Heart left ventricle (tissue), 16 donors: ENCODE results near the gene TTBK1. TPM values are rescaled to one million over a fixed set of nuclear protein-coding genes. Genes with fewer than 3 reads are reported as not detected.

ENCODE experiments used
- ATAC-seq, 4 donors: fragments of 200-7000 bp; cut with Tn5 transposase; one replicate each; pipeline ENCODE4 v1.9.1; 2020 to 2022; ENCODE audit warnings: moderate library complexity in 4 of 4, mild to moderate bottlenecking in 3 of 4, moderate number of reproducible peaks in 1 of 4
- DNase-seq, 5 donors: peaks; one replicate each; pipeline ENCODE4 v3.0.0-alpha.2; 2020
- H3K27ac ChIP-seq, 12 donors: fragments of 200-600 bp; sonication (generic) in 4 of 12; one replicate each; pipeline versions ENCODE4 v1.5.0 to v1.8.0; 2016 to 2022; ENCODE audit warnings: mild to moderate bottlenecking in 2 of 12
- H3K27me3 ChIP-seq, 9 donors: fragments of 200-600 bp; sonication (generic) in 2 of 9; one replicate each; pipeline versions ENCODE4 v1.5.1 to v1.8.0; 2016 to 2022; ENCODE audit warnings: mild to moderate bottlenecking in 3 of 9
- H3K36me3 ChIP-seq, 9 donors: fragments of 200-600 bp; sonication (generic) in 2 of 9; one replicate each; pipeline versions ENCODE4 v1.5.0 to v1.8.0; 2018 to 2022; ENCODE audit warnings: mild to moderate bottlenecking in 2 of 9
- H3K4me1 ChIP-seq, 12 donors: fragments of 200-600 bp; sonication (generic) in 4 of 12; one replicate each; pipeline versions ENCODE4 v1.5.0 to v1.8.0; 2016 to 2022; ENCODE audit warnings: mild to moderate bottlenecking in 3 of 12
- H3K4me3 ChIP-seq, 12 donors: fragments of 200-600 bp; sonication (generic) in 4 of 12; one replicate each; pipeline versions ENCODE4 v1.5.0 to v1.8.0; 2017 to 2022; ENCODE audit warnings: mild to moderate bottlenecking in 9 of 12, moderate library complexity in 4 of 12
- H3K9me3 ChIP-seq, 12 donors: fragments of 200-600 bp; sonication (generic) in 4 of 12; one replicate each; pipeline versions ENCODE4 v1.5.0 to v1.8.0; 2016 to 2022; ENCODE audit warnings: mild to moderate bottlenecking in 1 of 12
- CTCF ChIP-seq, 12 donors: fragments of 200-600 bp; sonication (generic) in 4 of 12; IDR thresholded peaks; one replicate each; pipeline versions ENCODE4 v1.5.0 to v1.8.0; 2018 to 2022; ENCODE audit warnings: antibody characterized with exemption in 12 of 12, mild to moderate bottlenecking in 5 of 12
- POLR2A ChIP-seq, 2 donors: fragments of 450-650 bp; IDR thresholded peaks; one replicate each; pipeline ENCODE4 v1.6.1; 2017; ENCODE audit warnings: antibody characterized with exemption in 2 of 2, mild to moderate bottlenecking in 2 of 2, moderate library complexity in 2 of 2
- WGBS, 4 donors: extraction: QIAGEN DNeasy Blood & Tissue Kit in 2 of 4; methylation state at CpG; one replicate each; pipeline versions ENCODE4 v1.1.5 to v1.1.7; 2013 to 2018; 5-methylcytosine and 5-hydroxymethylcytosine counted together
- intact Hi-C, 10 donors: fragments of 100-400 bp; cut with DNase I; formaldehyde crosslinking; loops; one replicate each; pipeline versions ENCODE4 v1.11.1 to v1.14.2; 2022
- polyA plus RNA-seq, 2 donors: library from polyadenylated mRNA; stranded (reverse); fragments of 200-250 nt; gene quantifications; one replicate each; pipeline ENCODE4 v1.2.3, GENCODE V29; 2013
- total RNA-seq, 9 donors: library from RNA; depleted of rRNA in 2 of 9; stranded (reverse); fragments of >200 nt in 2 of 9; fragmentation: NEBNext Ultra II Directional in 3 of 9; extraction: Animal tissue kit (Norgen Biotek cat#: 25700) in 3 of 9; gene quantifications; one replicate each; pipeline versions ENCODE4 v1.1.0 to v1.2.4, GENCODE V29; 2016 to 2023
- donor health status: ischemic (EF 13 %, LVEDD 7.1; RV severe dilation, severe dysfunction).
- donor health status: healthy with polysubstance abuse.
- donor health status: DM: no; HTN: yes; CAD: no.
- donor health status: DM: no; HTN: no; CAD: no.
- donor health status: ischemic (EF 25% LVEDD 6.9; RV normal size, moderate dysfunction).
- donor health status: ischemic (EF 25% LVEDD 5.7; RV mildly dilated, moderate dysfunction).
- donor health status: healthy.
- donor health status: DM: yes; HTN: yes; CAD: no.
- donor health status: ischemic (EF 35%, LVEDD 5.7; RV mildly dilated, moderate dysfunction).
- donor health status: nonischemic (EF 11% LVEDD 7.7; RV severe dilation, severe dysfunction).
- donor health status: DM: yes; HTN: yes; CAD: no.
- donor health status: PGD.
- donor health status: ischemic (EF 29% LVEDD 5.4; RV normal size, mild dysfunction).
- donor health status: nonischemic (EF 23%, LVEDD 6.1; RV moderate dilation, normal function).

The TTBK1 gene
- total and polyA plus RNA-seq, 11 donors: 0.04 to 0.52 (median 0.27) TPM

DNA sequence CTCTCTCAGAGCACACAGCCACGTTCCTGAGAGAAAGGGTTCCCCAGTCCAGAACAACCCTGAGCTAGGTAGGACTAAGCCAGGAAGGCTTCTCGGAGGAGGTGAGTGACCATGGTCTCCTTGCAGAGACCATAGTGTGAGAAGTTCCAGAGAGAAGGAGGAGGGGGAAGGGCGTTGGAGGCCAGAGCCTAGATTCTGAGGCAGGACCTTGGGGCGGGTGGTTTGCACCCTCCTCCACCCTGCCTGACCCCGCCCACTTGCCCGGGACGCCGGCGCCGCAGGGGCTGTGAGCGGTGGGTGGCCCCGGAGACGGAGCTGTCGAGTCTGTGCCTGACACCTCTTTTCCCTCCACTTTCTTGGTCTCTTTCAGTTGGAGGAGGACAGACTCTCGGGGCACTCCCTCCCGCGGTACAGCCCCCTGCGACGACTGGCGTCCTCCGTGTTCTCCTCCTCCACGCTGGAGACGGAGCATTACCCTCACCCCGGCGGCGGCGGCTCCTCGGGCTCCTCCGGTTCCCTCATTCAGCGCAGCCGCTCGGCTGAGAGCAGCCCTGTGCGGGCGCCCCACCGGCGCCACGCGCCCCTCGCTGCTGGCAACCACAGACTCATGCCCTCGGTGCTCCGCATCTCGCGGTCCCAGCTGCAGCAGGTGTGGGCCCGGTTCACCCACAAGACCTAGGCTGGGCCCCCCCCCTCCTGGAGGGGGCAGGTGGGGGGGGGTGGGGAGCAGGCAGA, 26.2 kb downstream of the TTBK1 start:
- Histone ChIP-seq H3K4me1 (peaks cover 0 to 35% (median 24%) of the 10 kb centered on the region in 12 donors), H3K36me3 (no peaks in the 10 kb centered on the region), H3K9me3 (no peaks in the 10 kb centered on the region), H3K27ac (peak overlapping the region in 11 of 12 donors; percentile 61 to 90 (median 74)), H3K27me3 (peaks cover 0 to 25% (median 4%) of the 10 kb centered on the region in 9 donors), H3K4me3 (peak overlapping the region in 10 of 12 donors; percentile 24 to 51 (median 34))
- no peak for TF ChIP-seq CTCF (IDR thresholded peaks at IDR 0.05)
- no peak for TF ChIP-seq POLR2A (IDR thresholded peaks at IDR 0.05)
- ATAC-seq: peak in 3 of 4 donors; percentile 20 to 52 (median 26)
- 5 to 10% (median 8%) methylated on average over 18 to 44 of the region's 44 CpGs for WGBS, 4 donors
- intact Hi-C loops: loop anchor here in 5 of 10 donors (2.0 to 10.0 kb wide), 6 partner anchors 59 to 238 kb away; no protein-coding TSS in a partner anchor
- DNase-seq: peak in 3 of 5 donors; percentile 50 to 74 (median 60)

GRCh38 chr6:43271103-43271815, 28.0 kb downstream of the TTBK1 start:
- intact Hi-C loops: no loop called here

DNA sequence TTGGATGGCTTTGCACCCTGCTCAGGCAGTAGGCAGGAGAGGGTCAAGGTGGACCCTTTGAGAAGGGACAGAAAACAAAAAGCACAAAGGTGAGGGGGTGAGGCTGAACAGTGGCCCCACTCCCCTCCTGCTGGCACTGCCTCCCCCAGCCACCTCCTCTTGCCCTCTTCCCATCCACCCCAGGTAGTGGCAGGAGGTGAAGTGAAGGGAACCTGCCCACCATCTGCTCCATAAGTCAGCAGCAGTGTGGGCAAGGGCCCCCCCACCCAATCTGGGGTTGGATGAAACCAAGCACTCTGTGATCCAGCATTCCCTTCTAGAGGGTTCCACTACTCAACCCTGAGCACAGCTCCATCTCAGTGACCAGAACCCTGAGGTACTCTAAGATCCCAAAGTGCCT, 28.7 kb downstream of the TTBK1 start:
- no peak overlapping the region for H3K27ac ChIP-seq
- DNase-seq (peak in 1 of 5 donors; percentile 14), ATAC-seq (no peak)
- H3K4me1 ChIP-seq: peaks cover 0 to 45% (median 28%) of the 10 kb centered on the region in 12 donors
- no peak for TF ChIP-seq CTCF (IDR thresholded peaks at IDR 0.05)
- TF ChIP-seq POLR2A (IDR thresholded peaks at IDR 0.05): no peak
- H3K27me3 ChIP-seq: peaks cover 0 to 49% (median 13%) of the 10 kb centered on the region in 9 donors
- H3K4me3 ChIP-seq: no peak overlapping the region
- intact Hi-C loops: no loop called here
- H3K36me3 ChIP-seq: no peaks in the 10 kb centered on the region
- no peaks in the 10 kb centered on the region for H3K9me3 ChIP-seq

More at GRCh38 chr6:43271103-43271815, 28.0 kb downstream of the TTBK1 start:
- H3K36me3 ChIP-seq: no peaks in the 10 kb centered on the region
- peaks cover 0 to 45% (median 26%) of the 10 kb centered on the region in 12 donors for H3K4me1 ChIP-seq
- no peak for DNase-seq
- H3K9me3 ChIP-seq: no peaks in the 10 kb centered on the region
- H3K4me3 ChIP-seq: no peak overlapping the region
- TF ChIP-seq CTCF (IDR thresholded peaks at IDR 0.05) (no peak), POLR2A (IDR thresholded peaks at IDR 0.05) (no peak)
- ATAC-seq: no peak
- peaks cover 0 to 42% (median 13%) of the 10 kb centered on the region in 9 donors for H3K27me3 ChIP-seq
- WGBS, 4 donors: 78 to 81% (median 80%) methylated on average over 8 of the region's 8 CpGs
- peak overlapping the region in 2 of 12 donors; percentile 64 to 85 for H3K27ac ChIP-seq

- no peak for TF ChIP-seq CTCF (IDR thresholded peaks at IDR 0.05)
- no peak for TF ChIP-seq POLR2A (IDR thresholded peaks at IDR 0.05)
- Histone ChIP-seq H3K27ac (no peak overlapping the region), H3K9me3 (no peaks in the 10 kb centered on the region), H3K4me1 (peaks cover 0 to 29% (median 18%) of the 10 kb centered on the region in 12 donors), H3K27me3 (peaks cover 0 to 42% (median 13%) of the 10 kb centered on the region in 9 donors), H3K36me3 (no peaks in the 10 kb centered on the region), H3K4me3 (no peak overlapping the region)
- no peak for ATAC-seq
- DNase-seq: peak in 1 of 5 donors; percentile 17
- WGBS, 4 donors: 65 to 84% (median 69%) methylated on average over 2 of the region's 2 CpGs
- intact Hi-C loops: no loop called here
Measured at GRCh38 chr6:43273707-43274106, 30.4 kb downstream of the TTBK1 start.
